Measurements from ENCODE around the gene MAN1C1. TPM values are rescaled to one million over a fixed set of nuclear protein-coding genes. Genes with fewer than 3 reads are reported as not detected.

Gene MAN1C1
- total and polyA plus RNA-seq, 2 donors (not counting 3 experiments of a cell fraction or from before 2014, with no cell fraction given) = 1.5 to 4.0 TPM

DNA sequence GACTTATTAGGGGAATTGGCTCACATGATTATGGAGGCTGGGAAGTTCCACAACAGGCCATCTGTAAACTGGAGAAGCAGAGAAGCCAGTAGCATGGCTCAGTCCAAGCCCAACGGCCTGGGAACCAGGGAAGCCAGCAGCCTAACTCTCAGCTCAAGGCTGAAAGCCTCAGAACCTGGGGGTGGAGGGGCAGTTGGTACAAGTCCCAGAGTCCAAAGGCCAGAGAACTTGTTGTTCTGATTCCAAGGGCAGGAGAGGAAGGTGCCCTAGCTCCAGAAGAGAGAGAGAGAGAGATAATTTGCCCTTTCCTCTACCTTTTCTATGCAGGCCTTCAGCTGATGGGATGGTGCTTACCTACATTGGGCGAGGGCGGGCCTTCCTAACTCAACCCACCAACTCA is 55.3 kb downstream of the MAN1C1 start:
- Histone ChIP-seq H3K27ac (ENCODE audit: insufficient read depth, low read depth, low read length) (no peak overlapping the region), H2AFZ (ENCODE audit: low read depth, low read length) (no peak overlapping the region), H3K79me2 (ENCODE audit: control insufficient read depth, insufficient read depth, low read length) (no peaks in the 10 kb centered on the region), H3K36me3 (ENCODE audit: control insufficient read depth in 2 of 2, extremely low read depth in 1 of 2, insufficient read depth in 2 of 2, low read length in 2 of 2) (no peaks in the 10 kb centered on the region), H3K9me1 (replicated peaks; ENCODE audit: control insufficient read depth, extremely low read depth, insufficient read depth, low read length) (no peaks in the 10 kb centered on the region), H3K9ac (replicated peaks; ENCODE audit: extremely low read depth, insufficient read depth, low read length) (no peak overlapping the region), H3K9me3 (replicated peaks; ENCODE audit: control insufficient read depth, insufficient read depth, low read length) (no peaks in the 10 kb centered on the region), H4K20me1 (replicated peaks; ENCODE audit: control insufficient read depth, extremely low read depth, insufficient read depth, low read length) (no peaks in the 10 kb centered on the region), H3K4me2 (ENCODE audit: insufficient read depth, low read length) (no peak overlapping the region), H3K4me3 (replicated peaks in 1 of 3; ENCODE audit: insufficient read depth in 1 of 3, low read depth in 1 of 3, low read length in 3 of 3) (no peak overlapping the region), H3K27me3 (ENCODE audit: control insufficient read depth in 2 of 2, insufficient read depth in 2 of 2, low read length in 2 of 2) (peaks cover 8 to 9% of the 10 kb centered on the region in 2 experiments), H3K4me1 (ENCODE audit: control insufficient read depth, extremely low read depth, insufficient read depth, low read length) (no peaks in the 10 kb centered on the region)
- no TSS peak for BruUV-seq (replicated peaks)
- ChIA-PET CTCF (no interaction called here), POLR2A (no interaction called here)
- TF ChIP-seq POLR2AphosphoS5 (IDR thresholded peaks at IDR 0.05; ENCODE audit: insufficient read depth, low read depth, low read length) (no peak), MYC (IDR thresholded peaks at IDR 0.05; ENCODE audit: low read depth, low read length) (no peak), EZH2 (IDR thresholded peaks at IDR 0.05; ENCODE audit: borderline replicate concordance, low read depth, low read length, severe bottlenecking) (no peak), JUN (IDR thresholded peaks at IDR 0.05; ENCODE audit: borderline replicate concordance, insufficient read depth, insufficient read length, low read depth) (no peak), POLR2A (IDR thresholded peaks at IDR 0.05; ENCODE audit: low read depth, low read length) (no peak), GATA2 (IDR thresholded peaks at IDR 0.05; ENCODE audit: insufficient read depth, insufficient read length, low read depth, low read length) (no peak)
- TF ChIP-seq, protein P1, sequence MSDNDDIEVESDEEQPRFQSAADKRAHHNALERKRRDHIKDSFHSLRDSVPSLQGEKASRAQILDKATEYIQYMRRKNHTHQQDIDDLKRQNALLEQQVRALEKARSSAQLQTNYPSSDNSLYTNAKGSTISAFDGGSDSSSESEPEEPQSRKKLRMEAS (IDR thresholded peaks at IDR 0.05; ENCODE audit: insufficient read depth, insufficient read length) = no peak
- dilution Hi-C loops (cut with MboI; ENCODE audit: extremely low pct_ligation_motif_present, low sequenced_read_pairs) (no loop called here), intact Hi-C loops (cut with micrococcal nuclease) (no loop called here)
- FAIRE-seq (no peak), DNase-seq (ENCODE audit: low read depth, low spot score) (no peak)

DNA sequence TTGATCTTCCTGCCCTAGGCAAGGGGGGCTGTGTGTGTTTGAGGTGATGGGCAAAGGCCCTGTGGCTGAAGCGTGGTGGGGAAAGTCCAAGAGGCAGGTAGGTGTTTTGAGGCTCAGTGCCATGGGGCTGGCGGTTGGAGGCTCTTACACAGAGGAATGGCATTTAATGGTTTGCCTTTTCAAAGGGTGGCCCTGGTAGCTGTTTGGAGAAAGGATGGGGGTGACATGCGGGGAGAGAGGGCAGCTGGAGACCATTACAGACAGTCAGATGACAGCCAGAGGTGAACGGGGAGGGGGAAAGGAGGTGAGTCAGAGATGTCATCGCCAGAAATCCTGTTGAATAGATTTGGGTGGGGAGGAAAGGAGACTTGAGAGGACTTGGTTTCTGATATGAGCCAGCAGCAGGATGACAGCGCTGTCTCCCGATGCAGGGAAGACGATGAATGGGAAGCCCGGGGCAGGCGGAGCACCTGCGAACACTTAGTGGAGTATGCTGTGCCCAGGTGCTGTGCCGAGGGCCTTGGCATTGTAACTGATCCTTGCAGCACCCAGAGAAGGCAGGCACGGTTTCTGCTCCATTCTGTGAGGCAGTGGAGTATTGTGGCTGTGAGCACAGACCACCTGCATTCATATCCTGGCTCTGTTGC is 56.3 kb downstream of the MAN1C1 start:
- BruUV-seq (replicated peaks) = no TSS peak
- no peak overlapping the region for H3K27ac ChIP-seq (ENCODE audit: insufficient read depth, low read depth, low read length)
- no peaks in the 10 kb centered on the region for H4K20me1 ChIP-seq (replicated peaks; ENCODE audit: control insufficient read depth, extremely low read depth, insufficient read depth, low read length)
- peaks cover 10 to 11% of the 10 kb centered on the region in 2 experiments for H3K27me3 ChIP-seq (ENCODE audit: control insufficient read depth in 2 of 2, insufficient read depth in 2 of 2, low read length in 2 of 2)
- H3K9me1 ChIP-seq (replicated peaks; ENCODE audit: control insufficient read depth, extremely low read depth, insufficient read depth, low read length) = no peaks in the 10 kb centered on the region
- no peaks in the 10 kb centered on the region for H3K36me3 ChIP-seq (ENCODE audit: control insufficient read depth in 2 of 2, extremely low read depth in 1 of 2, insufficient read depth in 2 of 2, low read length in 2 of 2)
- ChIA-PET POLR2A (no interaction called here), CTCF (no interaction called here)
- FAIRE-seq (no peak), DNase-seq (ENCODE audit: low read depth, low spot score) (no peak)
- intact Hi-C loops (cut with micrococcal nuclease) = no loop called here
- no peaks in the 10 kb centered on the region for H3K4me1 ChIP-seq (ENCODE audit: control insufficient read depth, extremely low read depth, insufficient read depth, low read length)
- H3K9me3 ChIP-seq (replicated peaks; ENCODE audit: control insufficient read depth, insufficient read depth, low read length) = no peaks in the 10 kb centered on the region
- no peak overlapping the region for H3K4me2 ChIP-seq (ENCODE audit: insufficient read depth, low read length)
- no peaks in the 10 kb centered on the region for H3K79me2 ChIP-seq (ENCODE audit: control insufficient read depth, insufficient read depth, low read length)
- H2AFZ ChIP-seq (ENCODE audit: low read depth, low read length) = no peak overlapping the region
- dilution Hi-C loops (cut with MboI; ENCODE audit: extremely low pct_ligation_motif_present, low sequenced_read_pairs) = no loop called here
- no peak overlapping the region for H3K4me3 ChIP-seq (replicated peaks in 1 of 3; ENCODE audit: insufficient read depth in 1 of 3, low read depth in 1 of 3, low read length in 3 of 3)
- no peak for TF ChIP-seq FOS (IDR thresholded peaks at IDR 0.05; ENCODE audit: borderline replicate concordance, insufficient read depth, low read length)
- TF ChIP-seq POLR2AphosphoS5 (IDR thresholded peaks at IDR 0.05; ENCODE audit: insufficient read depth, low read depth, low read length) = no peak
- TF ChIP-seq GATA2 (IDR thresholded peaks at IDR 0.05; ENCODE audit: insufficient read depth, insufficient read length, low read depth, low read length) = no peak
- no peak for TF ChIP-seq MYC (IDR thresholded peaks at IDR 0.05; ENCODE audit: low read depth, low read length)
- TF ChIP-seq JUN (IDR thresholded peaks at IDR 0.05; ENCODE audit: borderline replicate concordance, insufficient read depth, insufficient read length, low read depth) = no peak
- TF ChIP-seq, protein P2, sequence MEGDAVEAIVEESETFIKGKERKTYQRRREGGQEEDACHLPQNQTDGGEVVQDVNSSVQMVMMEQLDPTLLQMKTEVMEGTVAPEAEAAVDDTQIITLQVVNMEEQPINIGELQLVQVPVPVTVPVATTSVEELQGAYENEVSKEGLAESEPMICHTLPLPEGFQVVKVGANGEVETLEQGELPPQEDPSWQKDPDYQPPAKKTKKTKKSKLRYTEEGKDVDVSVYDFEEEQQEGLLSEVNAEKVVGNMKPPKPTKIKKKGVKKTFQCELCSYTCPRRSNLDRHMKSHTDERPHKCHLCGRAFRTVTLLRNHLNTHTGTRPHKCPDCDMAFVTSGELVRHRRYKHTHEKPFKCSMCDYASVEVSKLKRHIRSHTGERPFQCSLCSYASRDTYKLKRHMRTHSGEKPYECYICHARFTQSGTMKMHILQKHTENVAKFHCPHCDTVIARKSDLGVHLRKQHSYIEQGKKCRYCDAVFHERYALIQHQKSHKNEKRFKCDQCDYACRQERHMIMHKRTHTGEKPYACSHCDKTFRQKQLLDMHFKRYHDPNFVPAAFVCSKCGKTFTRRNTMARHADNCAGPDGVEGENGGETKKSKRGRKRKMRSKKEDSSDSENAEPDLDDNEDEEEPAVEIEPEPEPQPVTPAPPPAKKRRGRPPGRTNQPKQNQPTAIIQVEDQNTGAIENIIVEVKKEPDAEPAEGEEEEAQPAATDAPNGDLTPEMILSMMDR (IDR thresholded peaks at IDR 0.05; ENCODE audit: extremely low read depth in 1 of 2, insufficient read depth in 1 of 2, low read depth in 1 of 2, low read length in 2 of 2) = no peak
- TF ChIP-seq, protein P1 (IDR thresholded peaks at IDR 0.05; ENCODE audit: insufficient read depth, insufficient read length) = no peak
- no peak for TF ChIP-seq EZH2 (IDR thresholded peaks at IDR 0.05; ENCODE audit: borderline replicate concordance, low read depth, low read length, severe bottlenecking)
- TF ChIP-seq POLR2A (IDR thresholded peaks at IDR 0.05; ENCODE audit: low read depth, low read length) = no peak
- H3K9ac ChIP-seq (replicated peaks; ENCODE audit: extremely low read depth, insufficient read depth, low read length) = no peak overlapping the region

Data from endothelial cell of umbilical vein (primary cell).